Measurements from ENCODE around the gene NKAIN2.

The NKAIN2 gene

GRCh38 chr6:123895806-123896205 lies 92.1 kb downstream of the NKAIN2 start:
- TF ChIP-seq ZNF565 (CRISPR knock-in tag; conservative IDR thresholded peaks at IDR 0.05; ENCODE audit: low read depth): no peak
- TF ChIP-seq SNAI2 (CRISPR knock-in tag; IDR thresholded peaks at IDR 0.05): no peak
- no peak for TF ChIP-seq RARB (CRISPR knock-in tag; IDR thresholded peaks at IDR 0.05)
- no peak for TF ChIP-seq ARNTL (CRISPR knock-in tag; IDR thresholded peaks at IDR 0.05; ENCODE audit: borderline replicate concordance, low read depth)
- TF ChIP-seq ZFP3 (CRISPR knock-in tag; IDR thresholded peaks at IDR 0.05): no peak
- TF ChIP-seq, protein P1, sequence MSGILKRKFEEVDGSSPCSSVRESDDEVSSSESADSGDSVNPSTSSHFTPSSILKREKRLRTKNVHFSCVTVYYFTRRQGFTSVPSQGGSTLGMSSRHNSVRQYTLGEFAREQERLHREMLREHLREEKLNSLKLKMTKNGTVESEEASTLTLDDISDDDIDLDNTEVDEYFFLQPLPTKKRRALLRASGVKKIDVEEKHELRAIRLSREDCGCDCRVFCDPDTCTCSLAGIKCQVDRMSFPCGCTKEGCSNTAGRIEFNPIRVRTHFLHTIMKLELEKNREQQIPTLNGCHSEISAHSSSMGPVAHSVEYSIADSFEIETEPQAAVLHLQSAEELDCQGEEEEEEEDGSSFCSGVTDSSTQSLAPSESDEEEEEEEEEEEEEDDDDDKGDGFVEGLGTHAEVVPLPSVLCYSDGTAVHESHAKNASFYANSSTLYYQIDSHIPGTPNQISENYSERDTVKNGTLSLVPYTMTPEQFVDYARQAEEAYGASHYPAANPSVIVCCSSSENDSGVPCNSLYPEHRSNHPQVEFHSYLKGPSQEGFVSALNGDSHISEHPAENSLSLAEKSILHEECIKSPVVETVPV (CRISPR knock-in tag; IDR thresholded peaks at IDR 0.05): no peak
- TF ChIP-seq, protein P2, sequence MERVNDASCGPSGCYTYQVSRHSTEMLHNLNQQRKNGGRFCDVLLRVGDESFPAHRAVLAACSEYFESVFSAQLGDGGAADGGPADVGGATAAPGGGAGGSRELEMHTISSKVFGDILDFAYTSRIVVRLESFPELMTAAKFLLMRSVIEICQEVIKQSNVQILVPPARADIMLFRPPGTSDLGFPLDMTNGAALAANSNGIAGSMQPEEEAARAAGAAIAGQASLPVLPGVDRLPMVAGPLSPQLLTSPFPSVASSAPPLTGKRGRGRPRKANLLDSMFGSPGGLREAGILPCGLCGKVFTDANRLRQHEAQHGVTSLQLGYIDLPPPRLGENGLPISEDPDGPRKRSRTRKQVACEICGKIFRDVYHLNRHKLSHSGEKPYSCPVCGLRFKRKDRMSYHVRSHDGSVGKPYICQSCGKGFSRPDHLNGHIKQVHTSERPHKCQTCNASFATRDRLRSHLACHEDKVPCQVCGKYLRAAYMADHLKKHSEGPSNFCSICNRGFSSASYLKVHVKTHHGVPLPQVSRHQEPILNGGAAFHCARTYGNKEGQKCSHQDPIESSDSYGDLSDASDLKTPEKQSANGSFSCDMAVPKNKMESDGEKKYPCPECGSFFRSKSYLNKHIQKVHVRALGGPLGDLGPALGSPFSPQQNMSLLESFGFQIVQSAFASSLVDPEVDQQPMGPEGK (CRISPR knock-in tag; IDR thresholded peaks at IDR 0.05; ENCODE audit: borderline replicate concordance): no peak
- no peak for TF ChIP-seq ZNF70 (CRISPR knock-in tag; IDR thresholded peaks at IDR 0.05)
- ATAC-seq: no peak

GRCh38 chr6:123896869-123897268 lies 93.2 kb downstream of the NKAIN2 start:
- TF ChIP-seq CREB5 (CRISPR knock-in tag; IDR thresholded peaks at IDR 0.05; ENCODE audit: low read depth) (no peak), ISL1 (CRISPR knock-in tag; IDR thresholded peaks at IDR 0.05) (no peak), ZNF565 (CRISPR knock-in tag; conservative IDR thresholded peaks at IDR 0.05; ENCODE audit: low read depth) (no peak), OSR1 (CRISPR knock-in tag; IDR thresholded peaks at IDR 0.05) (no peak), SNAI2 (CRISPR knock-in tag; IDR thresholded peaks at IDR 0.05) (no peak), ZC3H10 (CRISPR knock-in tag; IDR thresholded peaks at IDR 0.05) (no peak), CSDC2 (CRISPR knock-in tag; IDR thresholded peaks at IDR 0.05) (no peak), TOX (CRISPR knock-in tag; IDR thresholded peaks at IDR 0.05; ENCODE audit: borderline replicate concordance) (no peak), ZFP30 (CRISPR knock-in tag; IDR thresholded peaks at IDR 0.05) (no peak)
- TF ChIP-seq, protein P3, sequence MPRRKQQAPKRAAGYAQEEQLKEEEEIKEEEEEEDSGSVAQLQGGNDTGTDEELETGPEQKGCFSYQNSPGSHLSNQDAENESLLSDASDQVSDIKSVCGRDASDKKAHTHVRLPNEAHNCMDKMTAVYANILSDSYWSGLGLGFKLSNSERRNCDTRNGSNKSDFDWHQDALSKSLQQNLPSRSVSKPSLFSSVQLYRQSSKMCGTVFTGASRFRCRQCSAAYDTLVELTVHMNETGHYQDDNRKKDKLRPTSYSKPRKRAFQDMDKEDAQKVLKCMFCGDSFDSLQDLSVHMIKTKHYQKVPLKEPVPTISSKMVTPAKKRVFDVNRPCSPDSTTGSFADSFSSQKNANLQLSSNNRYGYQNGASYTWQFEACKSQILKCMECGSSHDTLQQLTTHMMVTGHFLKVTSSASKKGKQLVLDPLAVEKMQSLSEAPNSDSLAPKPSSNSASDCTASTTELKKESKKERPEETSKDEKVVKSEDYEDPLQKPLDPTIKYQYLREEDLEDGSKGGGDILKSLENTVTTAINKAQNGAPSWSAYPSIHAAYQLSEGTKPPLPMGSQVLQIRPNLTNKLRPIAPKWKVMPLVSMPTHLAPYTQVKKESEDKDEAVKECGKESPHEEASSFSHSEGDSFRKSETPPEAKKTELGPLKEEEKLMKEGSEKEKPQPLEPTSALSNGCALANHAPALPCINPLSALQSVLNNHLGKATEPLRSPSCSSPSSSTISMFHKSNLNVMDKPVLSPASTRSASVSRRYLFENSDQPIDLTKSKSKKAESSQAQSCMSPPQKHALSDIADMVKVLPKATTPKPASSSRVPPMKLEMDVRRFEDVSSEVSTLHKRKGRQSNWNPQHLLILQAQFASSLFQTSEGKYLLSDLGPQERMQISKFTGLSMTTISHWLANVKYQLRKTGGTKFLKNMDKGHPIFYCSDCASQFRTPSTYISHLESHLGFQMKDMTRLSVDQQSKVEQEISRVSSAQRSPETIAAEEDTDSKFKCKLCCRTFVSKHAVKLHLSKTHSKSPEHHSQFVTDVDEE (CRISPR knock-in tag; IDR thresholded peaks at IDR 0.05): no peak
- TF ChIP-seq, protein P1 (CRISPR knock-in tag; IDR thresholded peaks at IDR 0.05): no peak
- no peak for ATAC-seq

- no peak for TF ChIP-seq ZFP30 (CRISPR knock-in tag; IDR thresholded peaks at IDR 0.05)
- no peak for ATAC-seq
Observed at GRCh38 chr6:123897965-123898364, 94.3 kb downstream of the NKAIN2 start.

DNA sequence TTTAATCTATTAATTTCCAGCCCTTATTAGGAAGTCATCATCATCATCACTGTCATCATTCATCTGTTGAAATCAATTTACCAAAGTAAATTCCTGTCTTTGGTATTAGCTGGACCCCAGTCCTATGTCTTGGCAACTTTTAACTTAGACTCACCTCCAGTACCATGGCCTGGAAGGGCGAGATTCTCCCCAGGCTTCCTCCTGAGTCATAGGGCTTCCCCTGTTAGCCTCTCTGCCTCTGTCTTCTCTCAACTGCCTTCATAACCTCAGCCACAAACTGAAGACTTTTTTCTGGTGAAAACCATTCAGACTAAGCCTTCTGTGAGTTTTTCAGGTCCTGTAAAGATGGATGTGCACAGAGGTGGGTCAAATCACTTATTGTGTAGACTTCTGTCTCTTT lies 95.0 kb downstream of the NKAIN2 start:
- no peak for TF ChIP-seq ZNF8 (CRISPR knock-in tag; IDR thresholded peaks at IDR 0.05)
- TF ChIP-seq TCF4 (CRISPR knock-in tag; IDR thresholded peaks at IDR 0.05; ENCODE audit: borderline replicate concordance): no peak
- no peak for TF ChIP-seq BACH2 (CRISPR knock-in tag; IDR thresholded peaks at IDR 0.05; ENCODE audit: borderline replicate concordance)
- no peak for TF ChIP-seq ESRRG (CRISPR knock-in tag; IDR thresholded peaks at IDR 0.05)
- no peak for TF ChIP-seq ZNF70 (CRISPR knock-in tag; IDR thresholded peaks at IDR 0.05)
- no peak for TF ChIP-seq POU6F1 (CRISPR knock-in tag; IDR thresholded peaks at IDR 0.05; ENCODE audit: borderline replicate concordance, low read depth)
- TF ChIP-seq, protein P1 (CRISPR knock-in tag; IDR thresholded peaks at IDR 0.05): no peak
- no peak for TF ChIP-seq ZFP30 (CRISPR knock-in tag; IDR thresholded peaks at IDR 0.05)
- TF ChIP-seq ZFP3 (CRISPR knock-in tag; IDR thresholded peaks at IDR 0.05): no peak
- TF ChIP-seq TOX (CRISPR knock-in tag; IDR thresholded peaks at IDR 0.05; ENCODE audit: borderline replicate concordance): no peak
- TF ChIP-seq SNAI2 (CRISPR knock-in tag; IDR thresholded peaks at IDR 0.05): no peak
- TF ChIP-seq CREB5 (CRISPR knock-in tag; IDR thresholded peaks at IDR 0.05; ENCODE audit: low read depth): no peak
- TF ChIP-seq ZC3H10 (CRISPR knock-in tag; IDR thresholded peaks at IDR 0.05): no peak
- no peak for TF ChIP-seq GLIS3 (CRISPR knock-in tag; IDR thresholded peaks at IDR 0.05)
- ATAC-seq: no peak
